H1 (cell line): ENCODE measurements around the gene TRIM6. TPM values are rescaled to one million over a fixed set of nuclear protein-coding genes. Genes with fewer than 3 reads are reported as not detected.
"Not testable (repeated sequence)": the region's sequence is repeated elsewhere in the genome, so short reads cannot be mapped to it uniquely, and the experiment has no call there.

Source experiments
- CTCF ChIA-PET: fragments of 300-600 bp; sonication (Branson Sonifier 250); formaldehyde crosslinking; loops from one replicate; lab custom pipeline; 2021; ENCODE audit not compliant: partially characterized antibody; lab: Charles Lee
- POLR2A ChIA-PET: fragments of 300-600 bp; sonication (Branson Sonifier 250); formaldehyde crosslinking; loops from one replicate; lab custom pipeline; 2021; ENCODE audit warnings: inconsistent platforms; ENCODE audit not compliant: partially characterized antibody; lab: Charles Lee
- DNase-seq, 2 experiments: peaks; one replicate each; pipeline versions ENCODE4 v3.0.0 to v3.0.0-alpha.2; 2010 to 2022; ENCODE audit warnings: low spot score in 2 of 2, low read depth in 1 of 2, mixed read lengths in 1 of 2
- FAIRE-seq: peaks from 2 replicates; lab custom pipeline; 2011; peaks lifted over from hg19 to GRCh38; lab: Jason Lieb, UNC
- H2AFZ ChIP-seq: 2 replicates; pipeline ENCODE4 v1.8.1; 2012; ENCODE audit warnings: low read length, inconsistent platforms
- H2AK5ac ChIP-seq: 2 replicates; pipeline ENCODE4 v1.6.1; 2013; ENCODE audit warnings: low read depth, low read length
- H2BK120ac ChIP-seq: replicated peaks from 2 replicates; pipeline ENCODE3; 2013; ENCODE audit warnings: low read depth, low read length, inconsistent platforms
- H2BK12ac ChIP-seq: 2 replicates; pipeline ENCODE4 v1.6.1; 2013; ENCODE audit warnings: low read depth, low read length
- H2BK15ac ChIP-seq: 2 replicates; pipeline ENCODE4 v1.6.1; 2013; ENCODE audit warnings: low read length
- H2BK20ac ChIP-seq: 2 replicates; pipeline ENCODE4 v1.6.1; 2013; ENCODE audit warnings: low read length
- H2BK5ac ChIP-seq: 2 replicates; pipeline ENCODE4 v1.6.1; 2013; ENCODE audit warnings: low read depth, low read length
- H3K14ac ChIP-seq: 2 replicates; pipeline ENCODE4 v1.6.1; 2013; ENCODE audit warnings: inconsistent platforms; ENCODE audit not compliant: insufficient read length
- H3K18ac ChIP-seq: 2 replicates; pipeline ENCODE4 v1.6.1; 2013; ENCODE audit warnings: low read length; ENCODE audit errors: extremely low read depth
- H3K23ac ChIP-seq: 2 replicates; pipeline ENCODE4 v1.6.1; 2013; ENCODE audit warnings: inconsistent platforms; ENCODE audit not compliant: insufficient read length
- H3K23me2 ChIP-seq: 2 replicates; pipeline ENCODE4 v1.6.1; 2013; ENCODE audit warnings: low read depth, low read length
- H3K27ac ChIP-seq: 2 replicates; pipeline ENCODE4 v1.6.1; 2011; ENCODE audit warnings: low read depth, low read length, inconsistent platforms
- H3K27me3 ChIP-seq, 4 experiments: replicated peaks in 1 of 4; 1 replicate in 1 of 4; 2 replicates in 3 of 4; pipeline versions ENCODE4 v1.6.1 to v1.8.1; 2011 to 2013; ENCODE audit warnings: low read length in 3 of 4, mild to moderate bottlenecking in 3 of 4, inconsistent platforms in 2 of 4, mixed read lengths in 2 of 4, moderate library complexity in 1 of 4; ENCODE audit not compliant: control insufficient read depth in 3 of 4, insufficient read depth in 3 of 4; ENCODE audit errors: extremely low read depth in 1 of 4
- H3K36me3 ChIP-seq, 4 experiments: 2 replicates each; pipeline versions ENCODE4 v1.6.1 to v1.8.1; 2011 to 2013; ENCODE audit warnings: mild to moderate bottlenecking in 4 of 4, low read length in 3 of 4, moderate library complexity in 2 of 4, control low read depth in 1 of 4, inconsistent platforms in 1 of 4; ENCODE audit not compliant: insufficient read depth in 4 of 4, control insufficient read depth in 2 of 4
- H3K4ac ChIP-seq: replicated peaks from 2 replicates; pipeline ENCODE3; 2013; ENCODE audit warnings: low read length, low read depth, mixed read lengths, inconsistent platforms; ENCODE audit not compliant: insufficient read length
- H3K4me1 ChIP-seq, 4 experiments: replicated peaks in 1 of 4; 1 replicate in 1 of 4; 2 replicates in 3 of 4; pipeline versions ENCODE4 v1.6.1 to v1.8.1; 2011 to 2013; ENCODE audit warnings: low read length in 3 of 4, inconsistent platforms in 2 of 4, mixed read lengths in 1 of 4; ENCODE audit not compliant: insufficient read depth in 4 of 4, control insufficient read depth in 3 of 4
- H3K4me2 ChIP-seq, 2 experiments: 2 replicates each; pipeline versions ENCODE4 v1.6.1 to v1.8.1; 2011 to 2013; ENCODE audit warnings: low read depth in 2 of 2, low read length in 2 of 2, control low read depth in 1 of 2, inconsistent platforms in 1 of 2, mild to moderate bottlenecking in 1 of 2; ENCODE audit not compliant: insufficient read depth in 1 of 2
- H3K4me3 ChIP-seq, 4 experiments: fragments of 200-600, 300-600 bp in 1 of 4; sonication (generic), shearing (Covaris generic), sonication (Bioruptor Twin) in 1 of 4; 2 replicates each; pipeline versions ENCODE4 v1.5.1 to v1.8.1; 2011 to 2016; ENCODE audit warnings: low read length in 4 of 4, low read depth in 3 of 4, control low read depth in 2 of 4, inconsistent platforms in 2 of 4, mild to moderate bottlenecking in 2 of 4, mixed read lengths in 1 of 4, moderate library complexity in 1 of 4; ENCODE audit not compliant: insufficient read depth in 2 of 4; ENCODE audit errors: extremely low read depth in 1 of 4
- H3K56ac ChIP-seq: replicated peaks from 2 replicates; pipeline ENCODE3; 2013; ENCODE audit warnings: low read depth, mild to moderate bottlenecking, mixed read lengths, low read length, inconsistent platforms; ENCODE audit not compliant: insufficient read length
- H3K79me1 ChIP-seq: 2 replicates; pipeline ENCODE4 v1.6.1; 2013; ENCODE audit warnings: low read depth, low read length, control low read depth
- H3K79me2 ChIP-seq, 2 experiments: 2 replicates each; pipeline versions ENCODE4 v1.6.1 to v1.8.1; 2012 to 2013; ENCODE audit warnings: low read length in 2 of 2, mild to moderate bottlenecking in 2 of 2, inconsistent platforms in 1 of 2; ENCODE audit not compliant: insufficient read depth in 2 of 2, control insufficient read depth in 1 of 2
- H3K9ac ChIP-seq, 4 experiments: replicated peaks in 1 of 4; 1 replicate in 1 of 4; 2 replicates in 3 of 4; pipeline versions ENCODE4 v1.6.1 to v1.8.1; 2011 to 2013; ENCODE audit warnings: low read depth in 3 of 4, low read length in 3 of 4, control low read depth in 2 of 4, mild to moderate bottlenecking in 2 of 4, moderate library complexity in 2 of 4, inconsistent platforms in 1 of 4; ENCODE audit errors: extremely low read depth in 1 of 4
- H3K9me3 ChIP-seq, 2 experiments: 2 replicates each; pipeline versions ENCODE4 v1.6.1 to v1.8.1; 2012 to 2013; ENCODE audit warnings: mild to moderate bottlenecking in 2 of 2, moderate library complexity in 2 of 2, control low read depth in 1 of 2, inconsistent platforms in 1 of 2, low read depth in 1 of 2, low read length in 1 of 2, mixed read lengths in 1 of 2; ENCODE audit not compliant: insufficient read depth in 2 of 2
- H4K20me1 ChIP-seq, 2 experiments: replicated peaks in 1 of 2; 2 replicates each; pipeline versions ENCODE3 to v1.8.1; 2011 to 2013; ENCODE audit warnings: inconsistent platforms in 2 of 2, low read length in 2 of 2, mild to moderate bottlenecking in 1 of 2; ENCODE audit not compliant: insufficient read depth in 2 of 2, control insufficient read depth in 1 of 2
- H4K5ac ChIP-seq: 2 replicates; pipeline ENCODE4 v1.6.1; 2013; ENCODE audit warnings: low read length, low read depth, mixed read lengths, inconsistent platforms; ENCODE audit not compliant: insufficient read length
- H4K8ac ChIP-seq: 2 replicates; pipeline ENCODE4 v1.8.0; 2013; ENCODE audit warnings: mild to moderate bottlenecking, moderate library complexity, low read length, inconsistent platforms; ENCODE audit not compliant: insufficient read depth; ENCODE audit errors: extremely low read depth
- H4K91ac ChIP-seq: replicated peaks from 2 replicates; pipeline ENCODE3; 2013; ENCODE audit warnings: low read length, mixed read lengths, inconsistent platforms; ENCODE audit not compliant: insufficient read length
- WGBS, 2 experiments: shearing (Covaris generic) in 1 of 2; methylation state at CpG; one replicate each; pipeline versions ENCODE4 v1.1.6 to v1.1.7; 2013 to 2015; ENCODE audit warnings: low lambda C conversion rate in 2 of 2, mixed read lengths in 2 of 2, inconsistent platforms in 1 of 2, low coverage in 1 of 2, missing lambda C conversion rate in 1 of 2; ENCODE audit not compliant: insufficient replicate concordance in 2 of 2, insufficient coverage in 1 of 2, insufficient read length in 1 of 2; ENCODE audit errors: extremely low coverage in 1 of 2, missing lambda C conversion rate in 1 of 2; 5-methylcytosine and 5-hydroxymethylcytosine counted together
- polyA plus RNA-seq, 7 experiments: library from polyadenylated mRNA; depleted of rRNA in 3 of 7; stranded (reverse) in 5 of 7; unstranded in 2 of 7; fragments of >200 nt in 5 of 7; fragments of 200-250 nt in 2 of 7; gene quantifications; 1 replicate in 5 of 7; 2 replicates in 1 of 7; 4 replicates in 1 of 7; pipeline versions ENCODE4 v1.2.1 to v1.2.3, GENCODE V29; 2011 to 2013; ENCODE audit warnings: missing spikeins in 2 of 7, mixed read lengths in 2 of 7
- total RNA-seq: library from RNA; stranded (reverse); fragmentation: NEBNext Ultra II Directional; extraction: Animal tissue kit (Norgen Biotek cat#: 25700); gene quantifications from 2 replicates; pipeline ENCODE4 v1.2.1, GENCODE V29; 2021

Gene TRIM6
- total and polyA plus RNA-seq, 2 of the 8 experiments (the other 6 are each of a cell fraction or from before 2014, with no cell fraction given): 21.6 to 23.3 TPM

DNA sequence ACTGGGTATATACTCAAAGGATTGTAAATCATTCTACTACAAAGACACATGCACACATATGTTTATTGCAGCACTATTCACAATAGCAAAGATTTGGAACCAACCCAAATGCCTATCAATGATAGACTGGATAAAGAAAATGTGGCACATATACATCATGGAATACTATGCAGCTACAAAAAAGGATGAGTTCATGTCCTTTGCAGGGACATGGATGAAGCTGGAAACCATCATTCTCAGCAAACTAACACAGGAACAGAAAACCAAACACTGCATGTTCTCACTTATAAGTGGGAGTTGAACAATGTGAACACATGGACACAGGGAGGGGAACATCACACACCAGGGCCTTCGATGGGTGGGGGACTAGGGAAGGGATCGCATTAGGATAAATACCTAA is 60.5 kb downstream of the TRIM6 start:
- H3K4me3 ChIP-seq, H3K79me1 ChIP-seq, FAIRE-seq, H3K9me3 ChIP-seq, H4K91ac ChIP-seq, H3K79me2 ChIP-seq, H2BK5ac ChIP-seq, H3K4ac ChIP-seq, POLR2A ChIA-PET, H3K23ac ChIP-seq, DNase-seq, H2BK12ac ChIP-seq, CTCF ChIA-PET, H4K8ac ChIP-seq, H4K20me1 ChIP-seq, H3K14ac ChIP-seq, H4K5ac ChIP-seq, H3K4me1 ChIP-seq, H2BK20ac ChIP-seq, H3K27me3 ChIP-seq, H3K18ac ChIP-seq, H3K36me3 ChIP-seq, H2AFZ ChIP-seq, H2BK15ac ChIP-seq, H2BK120ac ChIP-seq, H3K56ac ChIP-seq, H3K9ac ChIP-seq, H3K4me2 ChIP-seq, H3K23me2 ChIP-seq, H2AK5ac ChIP-seq, H3K27ac ChIP-seq: not testable (repeated sequence)
- 100% methylated on average over 2 of the region's 2 CpGs; no CpG with 5 or more reads in 1 of the 2 experiments for WGBS, 2 experiments
